GM18907 (cell line): ENCODE data around the gene ANKRD23.
"Not testable (repeated sequence)": the region's sequence is repeated elsewhere in the genome, so short reads cannot be mapped to it uniquely, and the experiment has no call there.

Source experiments
- ATAC-seq: cut with Tn5 transposase; IDR thresholded peaks from one replicate; pipeline ENCODE4 v1.9.1; 2021; ENCODE audit warnings: mild to moderate bottlenecking, moderate library complexity; ENCODE audit not compliant: unreplicated experiment

ANKRD23 gene

GRCh38 chr2:96801005-96801785 lies 42.6 kb downstream of the ANKRD23 start:
- ATAC-seq, result peak; percentile 72

GRCh38 chr2:96800061-96801004 lies 43.5 kb downstream of the ANKRD23 start:
- ATAC-seq, result peak; percentile 24

GRCh38 chr2:96799623-96799935 lies 44.2 kb downstream of the ANKRD23 start:
- no peak for ATAC-seq

- no peak for ATAC-seq
These were observed 44.8 kb downstream of the ANKRD23 start for GRCh38 chr2:96798733-96799622.

- ATAC-seq, result no peak
These were observed 46.7 kb downstream of the ANKRD23 start for GRCh38 chr2:96797066-96797625.

- ATAC-seq, result not testable (repeated sequence)
These were observed 47.3 kb downstream of the ANKRD23 start for GRCh38 chr2:96796497-96796896.

- no peak for ATAC-seq
These were observed 48.7 kb downstream of the ANKRD23 start for GRCh38 chr2:96795076-96795475.

- ATAC-seq, result no peak
These were observed 50.8 kb downstream of the ANKRD23 start for GRCh38 chr2:96792772-96793749.

GRCh38 chr2:96789245-96789617 lies 54.6 kb downstream of the ANKRD23 start:
- no peak for ATAC-seq

- no peak for ATAC-seq
These were observed 55.2 kb downstream of the ANKRD23 start for GRCh38 chr2:96788442-96789244.
